IPS DF 6.9 (cell line): ENCODE measurements around the gene OSMR.

Experiments used
- DNase-seq: peaks from one replicate; pipeline ENCODE4 v3.0.0-alpha.2; 2013; ENCODE audit warnings: low read depth, low spot score
- H3K27ac ChIP-seq: one replicate; pipeline ENCODE4 v1.5.1; 2013; ENCODE audit warnings: low read length, control low read depth
- H3K27me3 ChIP-seq: 2 replicates; pipeline ENCODE4 v1.6.1; 2013; ENCODE audit warnings: mild to moderate bottlenecking, low read length; ENCODE audit not compliant: control insufficient read depth, insufficient read depth
- H3K36me3 ChIP-seq: 2 replicates; pipeline ENCODE4 v1.6.1; 2013; ENCODE audit warnings: low read length; ENCODE audit not compliant: control insufficient read depth, insufficient read depth
- H3K4me1 ChIP-seq: 2 replicates; pipeline ENCODE4 v1.6.1; 2013; ENCODE audit warnings: low read length; ENCODE audit not compliant: control insufficient read depth, insufficient read depth
- H3K4me3 ChIP-seq: 2 replicates; pipeline ENCODE4 v1.5.1; 2013; ENCODE audit warnings: mild to moderate bottlenecking, low read length
- H3K9me3 ChIP-seq: 2 replicates; pipeline ENCODE4 v1.6.1; 2013; ENCODE audit warnings: low read length, inconsistent platforms; ENCODE audit not compliant: control insufficient read depth, insufficient read depth
- WGBS: extraction: QIAGEN DNeasy Blood & Tissue Kit; methylation state at CpG from one replicate; pipeline ENCODE4 v1.1.7; 2013; ENCODE audit warnings: mixed read lengths, missing lambda C conversion rate; ENCODE audit not compliant: insufficient read length, insufficient coverage; 5-methylcytosine and 5-hydroxymethylcytosine counted together

The OSMR gene

DNA sequence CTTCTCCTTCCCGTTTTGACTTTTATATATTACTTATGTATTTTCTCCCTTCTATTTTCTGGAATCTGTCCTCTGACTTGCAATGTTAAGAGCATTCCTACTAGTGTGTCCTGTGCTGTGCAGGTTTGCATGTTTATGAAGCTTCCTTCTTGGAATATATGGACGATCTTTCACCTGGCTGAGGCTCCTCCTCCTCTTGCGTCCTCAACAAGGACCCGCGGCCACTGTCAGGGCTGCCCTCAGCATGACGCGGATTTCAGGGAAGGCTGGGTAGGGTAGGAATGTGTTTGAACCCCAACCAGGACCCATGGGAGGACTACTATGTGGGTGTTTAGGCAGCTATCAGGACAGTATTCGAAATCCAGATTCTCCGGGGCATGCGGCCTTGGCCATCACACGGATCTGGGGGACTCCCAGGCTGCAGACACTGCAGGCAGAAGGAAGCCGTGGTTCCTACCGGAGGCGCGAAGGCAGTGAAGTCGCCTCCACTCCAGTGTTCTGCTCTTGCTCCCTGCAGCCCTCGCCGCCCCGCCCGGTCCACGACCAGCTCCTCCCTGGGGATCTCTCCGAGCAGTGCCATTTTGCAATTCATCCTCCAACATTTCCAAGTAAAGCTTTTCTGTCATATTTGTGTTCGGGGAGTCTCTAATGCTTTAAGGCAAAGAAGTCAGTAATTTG is 37.0 kb upstream of the OSMR start:
- peaks cover 1% of the 10 kb centered on the region; the same call in 1 of the 2 replicates for H3K4me1 ChIP-seq
- no peaks in the 10 kb centered on the region for H3K36me3 ChIP-seq
- no peaks in the 10 kb centered on the region for H3K9me3 ChIP-seq
- no peak overlapping the region for H3K27ac ChIP-seq
- DNase-seq: no peak
- no peaks in the 10 kb centered on the region; the same call in 1 of the 2 replicates for H3K27me3 ChIP-seq
- WGBS: no CpG with 5 or more reads among the region's 23 CpGs
- H3K4me3 ChIP-seq: no peak overlapping the region

GRCh38 chr5:38809388-38810359 is 36.1 kb upstream of the OSMR start:
- no CpG with 5 or more reads among the region's 14 CpGs for whole genome bisulfite sequencing

GRCh38 chr5:38814879-38815278 is 30.9 kb upstream of the OSMR start:
- no peak overlapping the region for H3K4me3 ChIP-seq
- no peak for DNase-seq
- H3K27ac ChIP-seq: no peak overlapping the region
- WGBS: no CpG with 5 or more reads among the region's 2 CpGs
- H3K4me1 ChIP-seq: no peaks in the 10 kb centered on the region
- no peaks in the 10 kb centered on the region for H3K9me3 ChIP-seq
- H3K27me3 ChIP-seq: no peaks in the 10 kb centered on the region
- H3K36me3 ChIP-seq: no peaks in the 10 kb centered on the region

More at GRCh38 chr5:38809388-38810359, 36.1 kb upstream of the OSMR start:
- no peak overlapping the region for H3K27ac ChIP-seq
- H3K4me3 ChIP-seq: no peak overlapping the region
- H3K36me3 ChIP-seq: no peaks in the 10 kb centered on the region
- DNase-seq: peak; percentile 75
- peaks cover 1% of the 10 kb centered on the region; the same call in 1 of the 2 replicates for H3K4me1 ChIP-seq
- H3K9me3 ChIP-seq: no peaks in the 10 kb centered on the region
- no peaks in the 10 kb centered on the region; the same call in 1 of the 2 replicates for H3K27me3 ChIP-seq

DNA sequence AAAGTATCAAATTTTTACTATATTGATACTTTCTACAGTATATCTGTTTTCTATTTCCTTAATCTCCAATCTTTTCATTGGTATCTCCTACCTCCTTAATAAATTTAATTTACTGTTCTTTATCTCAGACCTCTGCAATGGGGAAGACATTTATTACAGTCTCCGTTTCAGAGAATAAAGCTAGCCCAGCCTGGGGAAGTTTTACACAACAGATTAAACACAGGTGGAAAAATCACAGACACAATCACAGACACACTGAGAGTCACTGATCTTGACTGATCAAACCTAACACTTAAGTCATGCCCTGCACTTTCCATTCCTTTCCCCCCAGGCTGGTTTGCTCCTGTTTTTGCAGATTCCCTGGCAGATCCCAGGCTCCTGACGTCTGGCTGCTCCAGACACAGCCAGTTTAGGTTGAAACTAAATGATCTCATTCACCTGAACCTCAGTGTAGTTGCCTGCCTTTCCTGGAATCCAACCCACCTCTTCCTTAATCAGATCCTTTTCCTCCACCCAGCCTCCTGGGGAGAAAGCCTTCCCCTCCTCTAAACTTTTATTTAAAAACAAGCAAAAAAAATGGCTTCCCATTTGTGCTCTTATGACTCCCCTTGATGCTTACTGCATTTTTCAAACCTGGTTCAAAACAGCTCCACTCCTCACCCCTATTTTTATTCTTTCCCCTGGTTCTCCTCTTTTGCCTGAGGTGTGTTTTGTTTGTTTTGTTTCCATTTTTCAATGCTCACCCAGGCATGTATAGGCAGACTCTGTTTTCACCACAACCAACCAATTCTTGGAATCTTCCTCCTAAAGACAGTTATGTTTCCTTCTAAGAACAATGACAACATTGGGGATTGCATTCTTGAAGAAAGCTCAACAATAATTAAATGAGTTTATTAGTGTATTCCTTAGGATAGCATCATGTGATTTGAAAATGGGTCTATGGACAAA is 29.5 kb upstream of the OSMR start:
- Histone ChIP-seq H3K27me3 (no peaks in the 10 kb centered on the region), H3K9me3 (no peaks in the 10 kb centered on the region), H3K4me3 (no peak overlapping the region), H3K4me1 (no peaks in the 10 kb centered on the region), H3K27ac (no peak overlapping the region), H3K36me3 (no peaks in the 10 kb centered on the region)
- no peak for DNase-seq
- no CpG with 5 or more reads among the region's 2 CpGs for WGBS

- no CpG with 5 or more reads among the region's 20 CpGs for WGBS
- no peaks in the 10 kb centered on the region for H3K4me1 ChIP-seq
These were observed 24.1 kb upstream of the OSMR start for GRCh38 chr5:38821679-38822078.

DNA sequence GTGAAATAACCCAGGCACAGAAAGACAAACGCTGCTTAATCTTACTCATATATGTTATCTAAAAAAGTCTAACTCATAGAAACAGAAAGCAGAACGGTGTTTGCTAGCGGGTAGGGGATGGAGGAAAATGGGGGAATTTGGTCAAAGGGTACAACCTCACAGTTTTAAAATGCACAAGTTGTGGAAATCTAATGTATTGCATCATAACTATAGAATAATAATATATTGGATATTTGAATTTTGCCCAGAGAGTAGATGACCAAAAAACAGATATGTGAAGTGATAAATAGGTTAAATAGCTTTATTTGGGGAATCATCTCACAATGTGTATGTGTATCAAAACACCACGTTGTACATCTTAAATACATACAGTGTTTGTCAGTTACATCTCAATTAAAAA is 22.3 kb upstream of the OSMR start:
- Histone ChIP-seq H3K4me3 (no peak overlapping the region), H3K4me1 (no peaks in the 10 kb centered on the region), H3K36me3 (no peaks in the 10 kb centered on the region), H3K27ac (no peak overlapping the region), H3K9me3 (no peaks in the 10 kb centered on the region), H3K27me3 (no peaks in the 10 kb centered on the region)
- DNase-seq: no peak
- no CpG with 5 or more reads among the region's 4 CpGs for WGBS

More at GRCh38 chr5:38821679-38822078, 24.1 kb upstream of the OSMR start:
- H3K36me3 ChIP-seq: no peaks in the 10 kb centered on the region
- H3K27ac ChIP-seq: no peak overlapping the region
- no peaks in the 10 kb centered on the region for H3K9me3 ChIP-seq
- no peak overlapping the region for H3K4me3 ChIP-seq
- DNase-seq: no peak
- no peaks in the 10 kb centered on the region for H3K27me3 ChIP-seq

- H3K9me3 ChIP-seq: no peaks in the 10 kb centered on the region
- no peak overlapping the region for H3K27ac ChIP-seq
- no peak for DNase-seq
- no peak overlapping the region for H3K4me3 ChIP-seq
- H3K4me1 ChIP-seq: no peaks in the 10 kb centered on the region
- no peaks in the 10 kb centered on the region for H3K27me3 ChIP-seq
- no peaks in the 10 kb centered on the region for H3K36me3 ChIP-seq
- no CpG with 5 or more reads among the region's 5 CpGs for WGBS
These were observed 21.0 kb upstream of the OSMR start for GRCh38 chr5:38824821-38825220.

- no peaks in the 10 kb centered on the region for H3K9me3 ChIP-seq
- no peaks in the 10 kb centered on the region for H3K36me3 ChIP-seq
- no peaks in the 10 kb centered on the region for H3K4me1 ChIP-seq
- no peak overlapping the region for H3K4me3 ChIP-seq
- H3K27ac ChIP-seq: no peak overlapping the region
- WGBS: no CpG with 5 or more reads among the region's 1 CpG
- no peaks in the 10 kb centered on the region for H3K27me3 ChIP-seq
- no peak for DNase-seq
These were observed 20.3 kb upstream of the OSMR start for GRCh38 chr5:38825494-38825893.

GRCh38 chr5:38827525-38827924 is 18.3 kb upstream of the OSMR start:
- no peaks in the 10 kb centered on the region for H3K27me3 ChIP-seq
- no CpG with 5 or more reads among the region's 4 CpGs for WGBS
- no peaks in the 10 kb centered on the region for H3K36me3 ChIP-seq
- DNase-seq: no peak
- no peaks in the 10 kb centered on the region for H3K4me1 ChIP-seq
- no peaks in the 10 kb centered on the region for H3K9me3 ChIP-seq
- no peak overlapping the region for H3K4me3 ChIP-seq
- no peak overlapping the region for H3K27ac ChIP-seq
